GM21526 (cell line): ENCODE data around the gene ALK.

Source experiments
- ATAC-seq: cut with Tn5 transposase; IDR thresholded peaks from one replicate; pipeline ENCODE4 v1.9.1; 2021; ENCODE audit warnings: moderate library complexity; ENCODE audit not compliant: unreplicated experiment, low FRiP score

ALK gene

GRCh38 chr2:29799628-29800027 lies 121.8 kb downstream of the ALK start:
- ATAC-seq: no peak

- ATAC-seq: no peak
Measured at GRCh38 chr2:29797916-29798315, 123.5 kb downstream of the ALK start.

- ATAC-seq: no peak
Measured at GRCh38 chr2:29796446-29796845, 124.9 kb downstream of the ALK start.

- no peak for ATAC-seq
Measured at GRCh38 chr2:29789911-29790485, 131.4 kb downstream of the ALK start.

GRCh38 chr2:29787473-29788465 lies 133.6 kb downstream of the ALK start:
- ATAC-seq: no peak

GRCh38 chr2:29786361-29786760 lies 135.0 kb downstream of the ALK start:
- no peak for ATAC-seq

GRCh38 chr2:29783666-29784065 lies 137.7 kb downstream of the ALK start:
- ATAC-seq: no peak

- no peak for ATAC-seq
Measured at GRCh38 chr2:29782549-29783458, 138.6 kb downstream of the ALK start.

GRCh38 chr2:29782087-29782486 lies 139.3 kb downstream of the ALK start:
- ATAC-seq: no peak

GRCh38 chr2:29780906-29781305 lies 140.5 kb downstream of the ALK start:
- no peak for ATAC-seq

GRCh38 chr2:29777161-29777560 lies 144.2 kb downstream of the ALK start:
- ATAC-seq: no peak

GRCh38 chr2:29776406-29776805 lies 145.0 kb downstream of the ALK start:
- ATAC-seq: no peak

GRCh38 chr2:29775937-29776336 lies 145.4 kb downstream of the ALK start:
- ATAC-seq: no peak

GRCh38 chr2:29774624-29775023 lies 146.8 kb downstream of the ALK start:
- ATAC-seq: no peak

GRCh38 chr2:29770846-29771245 lies 150.5 kb downstream of the ALK start:
- ATAC-seq: no peak

- ATAC-seq: no peak
Measured at GRCh38 chr2:29769847-29770246, 151.5 kb downstream of the ALK start.

GRCh38 chr2:29767606-29768335 lies 153.6 kb downstream of the ALK start:
- no peak for ATAC-seq

GRCh38 chr2:29766191-29766590 lies 155.2 kb downstream of the ALK start:
- no peak for ATAC-seq

GRCh38 chr2:29765721-29766120 lies 155.7 kb downstream of the ALK start:
- ATAC-seq: no peak

- no peak for ATAC-seq
Measured at GRCh38 chr2:29763371-29763770, 158.0 kb downstream of the ALK start.
